ENCODE data around the gene OSBPL6. TPM values are rescaled to one million over a fixed set of nuclear protein-coding genes. Genes with fewer than 3 reads are reported as not detected.

OSBPL6 gene
- polyA plus RNA-seq, 1 donor from 2014 or later: 12.8 TPM

GRCh38 chr2:178448968-178449661, 254.8 kb downstream of the OSBPL6 start:
- no peak overlapping the region for H3K9ac ChIP-seq (ENCODE audit: low read length)
- no peaks in the 10 kb centered on the region for H3F3A ChIP-seq (ENCODE audit: insufficient read depth, low read length, poor library complexity, severe bottlenecking)
- H3K9me2 ChIP-seq (ENCODE audit: insufficient read depth, low read length): no peaks in the 10 kb centered on the region
- peak overlapping the region; percentile 99 for H3K4me2 ChIP-seq (ENCODE audit: low read length)
- peaks cover 28% of the 10 kb centered on the region for H3K79me2 ChIP-seq (replicated peaks; ENCODE audit: insufficient read depth, low read length)
- H2AFZ ChIP-seq (ENCODE audit: low read depth, low read length): no peak overlapping the region
- H3K27ac ChIP-seq (ENCODE audit: low read length): no peak overlapping the region
- TF ChIP-seq SMC3 (conservative IDR thresholded peaks at IDR 0.05; ENCODE audit: poor library complexity) (no peak), REST (IDR thresholded peaks at IDR 0.05; ENCODE audit: borderline replicate concordance) (no peak), MXI1 (conservative IDR thresholded peaks at IDR 0.05; ENCODE audit: poor library complexity, severe bottlenecking) (no peak), RAD21 (conservative IDR thresholded peaks at IDR 0.05) (no peak), CTCF (IDR thresholded peaks at IDR 0.05; ENCODE audit: poor library complexity, severe bottlenecking) (no peak), EZH2 (IDR thresholded peaks at IDR 0.05; ENCODE audit: borderline replicate concordance, insufficient read depth, low read length, poor library complexity, severe bottlenecking) (no peak)
- no peaks in the 10 kb centered on the region for H4K20me1 ChIP-seq (ENCODE audit: insufficient read depth)
- no peaks in the 10 kb centered on the region for H3K27me3 ChIP-seq (ENCODE audit: insufficient read depth, low read depth, low read length)
- H3K36me3 ChIP-seq (ENCODE audit: insufficient read depth, low read length): peaks cover 8% of the 10 kb centered on the region
- H3K4me3 ChIP-seq (ENCODE audit: low read length): peak overlapping the region; percentile 78
- H3K9me3 ChIP-seq (ENCODE audit: low read length): no peaks in the 10 kb centered on the region

GRCh38 chr2:178449700-178450523, 255.6 kb downstream of the OSBPL6 start:
- Histone ChIP-seq H3K36me3 (ENCODE audit: insufficient read depth, low read length) (peaks cover 3% of the 10 kb centered on the region), H3K9me3 (ENCODE audit: low read length) (no peaks in the 10 kb centered on the region), H2AFZ (ENCODE audit: low read depth, low read length) (peak overlapping the region; percentile 16), H3K27ac (ENCODE audit: low read length) (peak overlapping the region; percentile 92), H4K20me1 (ENCODE audit: insufficient read depth) (no peaks in the 10 kb centered on the region), H3K4me2 (ENCODE audit: low read length) (peak overlapping the region; percentile 99), H3K79me2 (replicated peaks; ENCODE audit: insufficient read depth, low read length) (peaks cover 28% of the 10 kb centered on the region), H3K9me2 (ENCODE audit: insufficient read depth, low read length) (no peaks in the 10 kb centered on the region), H3F3A (ENCODE audit: insufficient read depth, low read length, poor library complexity, severe bottlenecking) (no peaks in the 10 kb centered on the region), H3K9ac (ENCODE audit: low read length) (peak overlapping the region; percentile 95), H3K4me3 (ENCODE audit: low read length) (peak overlapping the region; percentile 78), H3K27me3 (ENCODE audit: insufficient read depth, low read depth, low read length) (no peaks in the 10 kb centered on the region)
- TF ChIP-seq EZH2 (IDR thresholded peaks at IDR 0.05; ENCODE audit: borderline replicate concordance, insufficient read depth, low read length, poor library complexity, severe bottlenecking): no peak
